ENCODE measurements around the gene CLCF1. TPM values are rescaled to one million over a fixed set of nuclear protein-coding genes. Genes with fewer than 3 reads are reported as not detected.

The CLCF1 gene
- total RNA-seq, 1 donor from 2014 or later = 0.68 TPM

DNA sequence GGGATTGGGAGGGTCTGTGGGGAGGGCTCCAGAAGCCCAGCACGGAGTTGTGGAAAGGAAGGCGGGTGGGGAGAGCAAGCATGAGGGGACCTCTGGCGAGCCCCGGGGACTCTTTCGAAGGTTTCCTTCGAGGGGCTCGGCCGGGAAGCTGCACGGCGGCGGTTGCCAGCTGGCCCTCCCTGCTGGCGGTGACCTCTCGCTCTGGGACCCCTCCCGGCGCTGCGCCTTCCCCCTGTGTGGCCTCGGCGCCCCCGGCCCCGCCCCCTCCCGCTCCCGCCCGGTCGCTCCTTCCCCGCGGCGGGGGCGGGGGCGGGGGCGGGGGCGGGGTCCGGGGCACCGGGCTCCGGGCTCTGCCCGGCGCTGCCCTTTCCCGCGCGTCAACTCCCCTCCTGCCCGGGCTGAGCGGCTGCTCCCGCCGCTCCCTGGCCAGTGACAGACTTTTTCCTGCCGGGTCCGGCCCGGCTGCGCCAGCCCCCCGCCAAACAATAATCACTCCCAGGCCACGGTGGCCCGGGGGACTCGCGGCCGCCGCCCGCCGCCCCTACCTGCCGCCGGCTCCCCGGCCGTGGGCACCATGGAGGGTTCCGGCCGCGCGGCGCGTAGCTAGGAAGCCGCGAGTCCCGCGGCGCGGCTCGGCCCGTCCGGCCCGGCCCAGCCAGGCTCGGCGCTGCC, 941 bp downstream of the CLCF1 start:
- H3K4me1 Mint-ChIP-seq = peaks cover 33% of the 10 kb centered on the region

DNA sequence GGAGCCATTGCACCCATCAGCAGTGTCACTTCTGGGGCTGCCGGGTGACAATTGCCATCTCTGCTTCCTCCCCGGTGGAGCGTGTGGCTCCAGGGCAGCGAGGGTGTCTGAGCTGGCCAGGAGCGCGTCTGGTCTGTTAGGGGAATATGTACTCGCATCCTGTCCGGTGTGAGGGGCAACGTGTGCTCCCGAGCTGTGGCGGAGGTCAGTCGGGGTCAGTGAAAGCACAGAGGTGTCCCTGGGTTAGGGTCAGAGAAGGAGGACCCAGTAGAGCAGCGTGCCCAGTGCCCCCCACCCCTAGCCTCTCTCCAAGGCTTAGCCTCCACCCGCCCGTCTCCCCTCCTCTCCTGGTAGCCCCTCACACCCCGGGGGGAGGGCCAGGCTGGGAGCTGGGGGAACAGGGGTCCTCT, 1.5 kb downstream of the CLCF1 start:
- no peaks in the 10 kb centered on the region for H3K9me3 Mint-ChIP-seq
- H3K27me3 Mint-ChIP-seq (ENCODE audit: low read depth) = peaks cover 44% of the 10 kb centered on the region
- peaks cover 31% of the 10 kb centered on the region for H3K4me1 Mint-ChIP-seq
- no peaks in the 10 kb centered on the region for H3K36me3 Mint-ChIP-seq (ENCODE audit: low read depth)
- no peak for DNase-seq (ENCODE audit: low read depth, low spot score)
- no peak overlapping the region for H3K27ac Mint-ChIP-seq (ENCODE audit: unreplicated experiment)
- peak overlapping the region; percentile 88 for H3K4me3 Mint-ChIP-seq
- TF ChIP-seq, protein P1, sequence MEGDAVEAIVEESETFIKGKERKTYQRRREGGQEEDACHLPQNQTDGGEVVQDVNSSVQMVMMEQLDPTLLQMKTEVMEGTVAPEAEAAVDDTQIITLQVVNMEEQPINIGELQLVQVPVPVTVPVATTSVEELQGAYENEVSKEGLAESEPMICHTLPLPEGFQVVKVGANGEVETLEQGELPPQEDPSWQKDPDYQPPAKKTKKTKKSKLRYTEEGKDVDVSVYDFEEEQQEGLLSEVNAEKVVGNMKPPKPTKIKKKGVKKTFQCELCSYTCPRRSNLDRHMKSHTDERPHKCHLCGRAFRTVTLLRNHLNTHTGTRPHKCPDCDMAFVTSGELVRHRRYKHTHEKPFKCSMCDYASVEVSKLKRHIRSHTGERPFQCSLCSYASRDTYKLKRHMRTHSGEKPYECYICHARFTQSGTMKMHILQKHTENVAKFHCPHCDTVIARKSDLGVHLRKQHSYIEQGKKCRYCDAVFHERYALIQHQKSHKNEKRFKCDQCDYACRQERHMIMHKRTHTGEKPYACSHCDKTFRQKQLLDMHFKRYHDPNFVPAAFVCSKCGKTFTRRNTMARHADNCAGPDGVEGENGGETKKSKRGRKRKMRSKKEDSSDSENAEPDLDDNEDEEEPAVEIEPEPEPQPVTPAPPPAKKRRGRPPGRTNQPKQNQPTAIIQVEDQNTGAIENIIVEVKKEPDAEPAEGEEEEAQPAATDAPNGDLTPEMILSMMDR (conservative IDR thresholded peaks at IDR 0.05) = no peak

More for the DNA sequence above, 941 bp downstream of the CLCF1 start:
- TF ChIP-seq, protein P1 (conservative IDR thresholded peaks at IDR 0.05) = no peak
- H3K27me3 Mint-ChIP-seq (ENCODE audit: low read depth) = peaks cover 47% of the 10 kb centered on the region
- H3K27ac Mint-ChIP-seq (ENCODE audit: unreplicated experiment) = no peak overlapping the region
- H3K4me3 Mint-ChIP-seq = no peak overlapping the region
- no peaks in the 10 kb centered on the region for H3K9me3 Mint-ChIP-seq
- no peaks in the 10 kb centered on the region for H3K36me3 Mint-ChIP-seq (ENCODE audit: low read depth)
- no peak for DNase-seq (ENCODE audit: low read depth, low spot score)

DNA sequence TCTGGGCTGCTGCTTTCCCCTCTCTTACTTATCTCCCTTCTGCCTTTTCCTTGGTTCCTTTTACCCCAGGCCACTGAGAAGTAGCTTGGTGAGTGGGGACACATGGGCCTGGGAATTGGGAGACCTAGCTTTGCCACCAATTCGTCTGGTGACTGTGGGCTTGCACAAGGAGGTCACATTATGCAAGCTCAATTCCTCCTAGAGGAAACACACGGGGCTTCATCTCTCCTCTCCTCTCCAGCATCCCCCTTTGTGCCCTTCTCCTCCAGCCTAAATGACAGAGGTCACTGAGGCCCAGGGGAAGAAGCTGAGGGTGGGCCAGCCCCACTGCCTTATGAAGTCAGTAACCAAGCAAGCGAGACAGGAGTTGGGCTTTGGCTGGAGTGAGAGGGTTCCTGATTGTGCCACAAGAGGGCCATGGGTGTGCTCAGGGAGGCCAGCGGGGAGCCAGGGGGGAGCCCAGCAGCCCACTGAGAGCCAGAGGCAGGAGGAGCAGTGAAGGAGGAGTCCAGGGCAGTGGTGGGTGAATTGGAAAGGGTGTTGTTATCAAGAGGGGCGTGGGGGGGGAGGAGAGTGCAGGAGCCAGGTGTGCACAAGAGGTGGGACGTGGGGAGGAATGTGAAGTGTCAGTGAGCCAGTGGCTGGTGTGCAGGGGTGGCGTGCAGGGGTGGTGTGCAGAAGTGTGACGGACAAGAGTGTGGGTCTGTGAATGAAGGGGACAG, 2.0 kb downstream of the CLCF1 start:
- Mint-ChIP-seq H3K4me1 (peaks cover 26% of the 10 kb centered on the region), H3K27me3 (ENCODE audit: low read depth) (peaks cover 39% of the 10 kb centered on the region), H3K27ac (ENCODE audit: unreplicated experiment) (no peak overlapping the region), H3K4me3 (peak overlapping the region; percentile 88), H3K9me3 (no peaks in the 10 kb centered on the region), H3K36me3 (ENCODE audit: low read depth) (no peaks in the 10 kb centered on the region)
- no peak for DNase-seq (ENCODE audit: low read depth, low spot score)
- TF ChIP-seq, protein P1 (conservative IDR thresholded peaks at IDR 0.05) = peak; percentile 58

DNA sequence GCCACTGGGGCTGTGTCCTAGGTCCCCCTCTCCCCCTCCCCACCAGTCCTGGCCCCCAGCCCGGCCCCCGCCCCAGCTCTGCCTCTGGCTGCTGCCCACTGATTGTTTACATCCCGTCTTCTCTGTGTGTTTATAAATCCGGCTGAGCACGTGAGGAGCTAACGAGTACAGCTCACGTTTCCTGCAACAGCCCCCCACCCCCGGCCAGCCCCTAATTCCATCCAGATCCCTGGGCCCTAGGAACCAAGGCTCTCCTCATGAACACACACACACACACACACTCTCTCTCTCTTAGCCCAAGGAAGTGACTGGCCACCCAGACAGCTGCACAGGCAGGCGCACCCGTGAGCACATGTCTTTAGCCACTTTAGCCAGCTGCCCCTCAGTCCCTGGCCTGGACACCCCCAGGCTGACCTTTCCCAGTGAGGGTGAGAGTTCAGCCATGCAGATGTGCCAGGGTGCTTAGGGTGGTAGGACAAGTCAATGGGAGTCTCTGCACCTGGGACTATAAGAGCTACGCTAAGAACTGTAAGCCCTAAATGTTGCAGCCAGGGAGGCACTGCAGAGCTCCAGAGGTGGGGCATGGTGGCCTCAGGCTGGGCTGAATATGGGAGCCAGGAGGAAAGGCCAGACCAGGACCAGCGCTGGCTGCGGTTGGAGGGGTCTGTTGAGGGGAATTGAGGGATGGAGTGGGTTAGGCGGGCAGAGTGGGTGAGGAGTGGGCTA, 2.9 kb downstream of the CLCF1 start:
- peaks cover 35% of the 10 kb centered on the region for H3K27me3 Mint-ChIP-seq (ENCODE audit: low read depth)

DNA sequence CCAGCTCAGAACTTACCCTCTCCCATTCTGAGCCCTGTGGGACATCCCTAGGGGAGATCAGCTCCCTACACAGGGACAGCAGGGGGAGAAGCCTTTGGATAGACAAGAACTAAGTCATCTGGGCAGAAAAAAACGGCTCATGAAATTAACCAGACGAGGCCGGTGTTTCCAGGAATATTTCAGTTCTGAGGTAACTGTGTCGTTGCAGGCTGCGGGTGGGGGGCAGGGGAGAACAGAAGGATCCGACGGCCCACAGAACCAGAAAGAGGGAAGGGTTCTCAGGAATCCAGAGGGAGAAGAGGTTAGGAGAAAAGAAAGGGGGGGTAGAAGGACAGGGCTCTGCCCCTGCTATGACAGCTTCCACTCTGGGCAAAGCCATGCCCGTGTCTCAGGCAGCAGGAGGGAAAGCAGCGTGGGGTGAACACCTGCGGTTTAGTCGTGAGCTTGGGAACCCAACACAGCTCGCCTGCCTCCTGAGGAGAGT, 3.6 kb downstream of the CLCF1 start:
- Mint-ChIP-seq H3K27ac (ENCODE audit: unreplicated experiment) (peak overlapping the region; percentile 27), H3K4me1 (peaks cover 31% of the 10 kb centered on the region), H3K4me3 (peak overlapping the region; percentile 51), H3K27me3 (ENCODE audit: low read depth) (peaks cover 32% of the 10 kb centered on the region), H3K9me3 (no peaks in the 10 kb centered on the region), H3K36me3 (ENCODE audit: low read depth) (no peaks in the 10 kb centered on the region)
- DNase-seq (ENCODE audit: low read depth, low spot score) = no peak
- TF ChIP-seq, protein P1 (conservative IDR thresholded peaks at IDR 0.05) = no peak

More for the DNA sequence above, 2.9 kb downstream of the CLCF1 start:
- Mint-ChIP-seq H3K27ac (ENCODE audit: unreplicated experiment) (peak overlapping the region; percentile 43), H3K4me3 (peak overlapping the region; percentile 78), H3K36me3 (ENCODE audit: low read depth) (no peaks in the 10 kb centered on the region), H3K4me1 (peaks cover 31% of the 10 kb centered on the region), H3K9me3 (no peaks in the 10 kb centered on the region)
- no peak for DNase-seq (ENCODE audit: low read depth, low spot score)
- TF ChIP-seq, protein P1 (conservative IDR thresholded peaks at IDR 0.05) = no peak
